K562 (cell line): ENCODE results near the gene PKLR. TPM values are rescaled to one million over a fixed set of nuclear protein-coding genes. Genes with fewer than 3 reads are reported as not detected.

Experiments used
- ATF1 ChIP-seq, 2 experiments: fragments of 450-650 bp in 1 of 2; IDR thresholded peaks; 2 replicates each; pipeline ENCODE4 v1.6.1; 2016; ENCODE audit warnings: missing compliant biosample characterization in 1 of 2, missing genetic modification characterization in 1 of 2
- BCL6 ChIP-seq: fragments of 250-450 bp; sonication (Bioruptor Pico); IDR thresholded peaks from 2 replicates; pipeline ENCODE4 v1.4.0; 2020
- DPF2 ChIP-seq: fragments of 450-650 bp; IDR thresholded peaks from 2 replicates; pipeline ENCODE4 v1.6.1; 2016
- FOXA1 ChIP-seq: fragments of 450-650 bp; IDR thresholded peaks from 2 replicates; pipeline ENCODE4 v1.6.1; 2016; ENCODE audit warnings: mild to moderate bottlenecking, borderline replicate concordance
- HNRNPLL ChIP-seq: fragments of 200-400 bp; formaldehyde crosslinking; IDR thresholded peaks from 2 replicates; pipeline ENCODE4 v1.6.1; 2017; ENCODE audit warnings: low read length, low read depth, mild to moderate bottlenecking; ENCODE audit not compliant: poor library complexity, severe bottlenecking
- ILK ChIP-seq: fragments of 450-650 bp; IDR thresholded peaks from 2 replicates; pipeline ENCODE4 v1.6.1; 2016; ENCODE audit warnings: missing genetic modification characterization, low read depth, mild to moderate bottlenecking, missing compliant biosample characterization, moderate library complexity, borderline replicate concordance
- MCM3 ChIP-seq: fragments of 450-650 bp; IDR thresholded peaks from 2 replicates; pipeline ENCODE4 v1.6.1; 2016
- PKNOX1 ChIP-seq: fragments of 450-650 bp; IDR thresholded peaks from 2 replicates; pipeline ENCODE4 v1.6.1; 2016
- POLR2AphosphoS2 ChIP-seq: IDR thresholded peaks from 2 replicates; pipeline ENCODE4 v1.6.1; 2012; ENCODE audit warnings: low read length, improper control_type of control experiment
- PURB ChIP-seq: sonication (generic); formaldehyde crosslinking; IDR thresholded peaks from 2 replicates; pipeline ENCODE4 v1.9.0; 2021; ENCODE audit warnings: low read depth, mild to moderate bottlenecking, missing genetic modification reagents
- RBM39 ChIP-seq: fragments of 200-400 bp; formaldehyde crosslinking; optimal IDR thresholded peaks from 2 replicates; pipeline ENCODE3; 2018; ENCODE audit warnings: low read depth, low read length
- RCOR1 ChIP-seq, 2 experiments: IDR thresholded peaks; 2 replicates each; pipeline ENCODE4 v1.6.1; 2012; ENCODE audit warnings: low read depth in 2 of 2, low read length in 2 of 2, borderline replicate concordance in 1 of 2, improper control_type of control experiment in 1 of 2
- RUNX1 ChIP-seq: sonication (generic); IDR thresholded peaks from 2 replicates; pipeline ENCODE4 v1.6.1; 2016; ENCODE audit warnings: antibody characterized with exemption, low read depth
- TCF7L2 ChIP-seq: fragments of 150-350 bp; IDR thresholded peaks from 2 replicates; pipeline ENCODE4 v1.6.1; 2016; ENCODE audit warnings: low read depth, mild to moderate bottlenecking, low read length, moderate library complexity
- TGIF2 ChIP-seq: sonication (generic); formaldehyde crosslinking; IDR thresholded peaks from 2 replicates; pipeline ENCODE4 v1.8.1; 2022; ENCODE audit warnings: mild to moderate bottlenecking, missing genetic modification reagents, moderate library complexity
- U2AF2 ChIP-seq: fragments of 200-400 bp; formaldehyde crosslinking; optimal IDR thresholded peaks from 2 replicates; pipeline ENCODE3; 2017; ENCODE audit warnings: low read depth, mild to moderate bottlenecking, low read length
- ZNF274 ChIP-seq: IDR thresholded peaks from 2 replicates; pipeline ENCODE4 v1.6.1; 2011; ENCODE audit warnings: low read depth, mild to moderate bottlenecking, low read length, moderate library complexity, borderline replicate concordance
- ZNF347 ChIP-seq: fragments of 450-650 bp; formaldehyde crosslinking; IDR thresholded peaks from 2 replicates; pipeline ENCODE4 v1.4.0; 2020; ENCODE audit warnings: low read depth, mild to moderate bottlenecking, moderate library complexity
- ZNF561 ChIP-seq: fragments of 450-650 bp; formaldehyde crosslinking; conservative IDR thresholded peaks from 2 replicates; pipeline ENCODE4 v1.4.0; 2020; ENCODE audit warnings: mild to moderate bottlenecking, moderate library complexity
- ZNF707 ChIP-seq: fragments of 250-450 bp; sonication (Bioruptor Pico); conservative IDR thresholded peaks from 2 replicates; pipeline ENCODE4 v1.8.0; 2022; ENCODE audit warnings: inconsistent platforms, mild to moderate bottlenecking, moderate library complexity
- polyA plus RNA-seq, 8 experiments: library from polyadenylated mRNA; depleted of rRNA in 4 of 8; stranded (reverse) in 5 of 8; unstranded in 3 of 8; fragments of >200 nt; fragmentation: Nextera tagmentation in 2 of 8; fragmentation: Illumina TruSeq in 1 of 8; extraction: Ambion mirVana in 2 of 8; extraction: Trizol in 1 of 8; gene quantifications; 2 replicates each; pipeline versions ENCODE4 v1.2.1 to v1.2.3, GENCODE V29; 2011 to 2014; ENCODE audit warnings: inconsistent platforms in 1 of 8, missing spikeins in 1 of 8
- total RNA-seq, 7 experiments: library from RNA; depleted of rRNA in 6 of 7; stranded (reverse); fragments of >200 nt in 6 of 7; fragmentation: Illumina TruSeq in 2 of 7; extraction: Trizol in 2 of 7; gene quantifications; 2 replicates each; pipeline versions ENCODE4 v1.2.1 to v1.2.3, GENCODE V29; 2011 to 2021; ENCODE audit warnings: low replicate concordance in 1 of 7
- TF ChIP-seq, protein P1 (sequence below): sonication (generic); formaldehyde crosslinking; IDR thresholded peaks from 2 replicates; pipeline ENCODE4 v1.8.0; 2022; ENCODE audit warnings: missing genetic modification reagents, mild to moderate bottlenecking, borderline replicate concordance
- TF ChIP-seq, protein P2 (sequence below): fragments of 250-450 bp; sonication (Bioruptor Pico); IDR thresholded peaks from 2 replicates; pipeline ENCODE4 v1.5.0; 2020; ENCODE audit warnings: mild to moderate bottlenecking
- TF ChIP-seq, protein P3 (sequence below), 3 experiments: fragments of 200-800 bp in 1 of 3; sonication (Bioruptor generic) in 1 of 3; sonication (generic) in 1 of 3; formaldehyde crosslinking in 1 of 3; IDR thresholded peaks; 2 replicates each; pipeline versions ENCODE4 v1.6.1 to v1.8.0; 2016 to 2022; ENCODE audit warnings: mild to moderate bottlenecking in 2 of 3, missing compliant biosample characterization in 2 of 3, missing genetic modification characterization in 2 of 3, missing genetic modification reagents in 1 of 3

PKLR gene
- total and polyA plus RNA-seq, 9 of the 15 experiments (the other 6 are each of a cell fraction or from before 2014, with no cell fraction given) = 10.7 to 78.4 (median 38.2) TPM

DNA sequence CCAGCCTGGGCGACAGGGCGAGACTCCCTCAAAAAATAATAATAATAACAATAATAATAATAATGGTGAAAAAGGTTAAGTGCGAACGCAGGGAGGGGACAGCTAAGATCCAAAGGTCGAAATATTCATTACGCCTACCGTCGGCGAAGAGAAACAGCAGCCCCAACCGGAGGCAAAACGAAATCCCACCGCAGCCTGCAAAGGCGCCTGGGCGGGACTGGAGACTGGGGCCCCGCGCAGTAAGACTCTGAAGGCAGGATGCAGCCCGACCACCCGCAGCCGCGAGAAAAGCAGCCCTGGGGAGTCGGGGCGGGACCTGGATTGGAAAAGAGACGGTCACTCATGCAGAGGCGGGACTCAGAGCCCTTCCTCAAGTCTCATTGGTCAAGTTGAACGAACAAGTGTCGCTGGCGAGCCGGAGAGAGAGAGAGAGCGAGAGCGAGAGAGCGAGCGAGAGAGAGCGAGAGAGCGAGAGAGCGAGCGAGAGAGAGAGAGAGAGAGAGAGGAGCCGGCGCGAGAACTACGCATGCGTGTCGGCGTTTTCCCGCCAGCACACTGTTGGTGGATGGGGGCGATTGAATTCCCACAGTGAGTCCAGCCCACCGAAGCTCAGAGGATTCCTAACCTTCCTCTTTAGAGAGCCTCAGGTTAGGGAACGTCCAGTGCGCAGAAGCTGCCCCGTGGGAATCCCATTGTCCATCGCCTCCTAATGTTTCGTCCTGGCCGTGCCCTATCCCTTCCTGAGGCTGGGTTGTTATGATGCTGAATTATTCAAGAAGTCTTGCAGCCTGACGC, 56.7 kb downstream of the PKLR start (continued):
- TF ChIP-seq, protein P1, sequence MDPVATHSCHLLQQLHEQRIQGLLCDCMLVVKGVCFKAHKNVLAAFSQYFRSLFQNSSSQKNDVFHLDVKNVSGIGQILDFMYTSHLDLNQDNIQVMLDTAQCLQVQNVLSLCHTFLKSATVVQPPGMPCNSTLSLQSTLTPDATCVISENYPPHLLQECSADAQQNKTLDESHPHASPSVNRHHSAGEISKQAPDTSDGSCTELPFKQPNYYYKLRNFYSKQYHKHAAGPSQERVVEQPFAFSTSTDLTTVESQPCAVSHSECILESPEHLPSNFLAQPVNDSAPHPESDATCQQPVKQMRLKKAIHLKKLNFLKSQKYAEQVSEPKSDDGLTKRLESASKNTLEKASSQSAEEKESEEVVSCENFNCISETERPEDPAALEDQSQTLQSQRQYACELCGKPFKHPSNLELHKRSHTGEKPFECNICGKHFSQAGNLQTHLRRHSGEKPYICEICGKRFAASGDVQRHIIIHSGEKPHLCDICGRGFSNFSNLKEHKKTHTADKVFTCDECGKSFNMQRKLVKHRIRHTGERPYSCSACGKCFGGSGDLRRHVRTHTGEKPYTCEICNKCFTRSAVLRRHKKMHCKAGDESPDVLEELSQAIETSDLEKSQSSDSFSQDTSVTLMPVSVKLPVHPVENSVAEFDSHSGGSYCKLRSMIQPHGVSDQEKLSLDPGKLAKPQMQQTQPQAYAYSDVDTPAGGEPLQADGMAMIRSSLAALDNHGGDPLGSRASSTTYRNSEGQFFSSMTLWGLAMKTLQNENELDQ = peak; percentile 45; the same call in 1 of the 2 replicates
- TF ChIP-seq TCF7L2 = no peak
- peak; percentile 59 for TF ChIP-seq HNRNPLL
- TF ChIP-seq RBM39 = peak; percentile 99
- no peak for TF ChIP-seq PURB (CRISPR knock-in tag)
- no peak for TF ChIP-seq POLR2AphosphoS2
- TF ChIP-seq MCM3 = no peak
- peak in 1 of 2 experiments; percentile 93; a peak in 3 of 4 replicates for TF ChIP-seq RCOR1 (IDR thresholded peaks at IDR 0.05; ENCODE audit: borderline replicate concordance in 1 of 2, low read depth in 2 of 2, low read length in 2 of 2)
- no peak for TF ChIP-seq U2AF2
- no peak for TF ChIP-seq ZNF561 (CRISPR knock-in tag)
- no peak for TF ChIP-seq BCL6 (CRISPR knock-in tag)
- TF ChIP-seq TGIF2 (CRISPR knock-in tag) = no peak
- TF ChIP-seq ZNF274 = no peak
- TF ChIP-seq ILK (tag) = no peak
- no peak for TF ChIP-seq FOXA1
- TF ChIP-seq RUNX1 = no peak
- peak; percentile 57; the same call in 1 of the 2 replicates for TF ChIP-seq ZNF707 (CRISPR knock-in tag)
- TF ChIP-seq, protein P2, sequence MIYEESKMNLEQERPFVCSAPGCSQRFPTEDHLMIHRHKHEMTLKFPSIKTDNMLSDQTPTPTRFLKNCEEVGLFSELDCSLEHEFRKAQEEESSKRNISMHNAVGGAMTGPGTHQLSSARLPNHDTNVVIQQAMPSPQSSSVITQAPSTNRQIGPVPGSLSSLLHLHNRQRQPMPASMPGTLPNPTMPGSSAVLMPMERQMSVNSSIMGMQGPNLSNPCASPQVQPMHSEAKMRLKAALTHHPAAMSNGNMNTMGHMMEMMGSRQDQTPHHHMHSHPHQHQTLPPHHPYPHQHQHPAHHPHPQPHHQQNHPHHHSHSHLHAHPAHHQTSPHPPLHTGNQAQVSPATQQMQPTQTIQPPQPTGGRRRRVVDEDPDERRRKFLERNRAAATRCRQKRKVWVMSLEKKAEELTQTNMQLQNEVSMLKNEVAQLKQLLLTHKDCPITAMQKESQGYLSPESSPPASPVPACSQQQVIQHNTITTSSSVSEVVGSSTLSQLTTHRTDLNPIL (CRISPR knock-in tag) = no peak
- TF ChIP-seq, protein P3, sequence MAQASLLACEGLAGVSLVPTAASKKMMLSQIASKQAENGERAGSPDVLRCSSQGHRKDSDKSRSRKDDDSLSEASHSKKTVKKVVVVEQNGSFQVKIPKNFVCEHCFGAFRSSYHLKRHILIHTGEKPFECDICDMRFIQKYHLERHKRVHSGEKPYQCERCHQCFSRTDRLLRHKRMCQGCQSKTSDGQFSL (CRISPR knock-in tag; IDR thresholded peaks at IDR 0.05) = peak; percentile 69; the same call in 1 of the 2 replicates
- TF ChIP-seq, protein P3 (tag; IDR thresholded peaks at IDR 0.05) = no peak
- TF ChIP-seq ATF1 (CRISPR knock-in tag; IDR thresholded peaks at IDR 0.05) = peak; percentile 69
- TF ChIP-seq ATF1 (tag; IDR thresholded peaks at IDR 0.05) = peak; percentile 97
- peak; percentile 97 for TF ChIP-seq DPF2
- peak; percentile 98 for TF ChIP-seq PKNOX1
- no peak for TF ChIP-seq ZNF347 (CRISPR knock-in tag)
